Gastroesophageal sphincter (tissue), 4 donors: Measurements from ENCODE around the gene RAB44. TPM values are rescaled to one million over a fixed set of nuclear protein-coding genes. Genes with fewer than 3 reads are reported as not detected.
"Not testable (repeated sequence)": the region's sequence is repeated elsewhere in the genome, so short reads cannot be mapped to it uniquely, and the experiment has no call there.

Experiments used
- ATAC-seq: fragments of 150-250 bp; one replicate; pipeline ENCODE4 v1.9.1; 2016; ENCODE audit warnings: mild to moderate bottlenecking, moderate library complexity
- H3K27ac ChIP-seq, 4 donors: fragments of 200-600 bp; sonication (generic) in 3 of 4; 1 replicate in 3 of 4; 2 replicates in 1 of 4; pipeline ENCODE4 v1.5.1; 2016 to 2019
- H3K27me3 ChIP-seq: fragments of 200-600 bp; sonication (generic); one replicate; pipeline ENCODE4 v1.5.1; 2019
- H3K36me3 ChIP-seq, 2 donors: fragments of 200-600 bp; sonication (generic); one replicate each; pipeline ENCODE4 v1.5.1; 2019; ENCODE audit warnings: control low read depth in 1 of 2
- H3K4me1 ChIP-seq, 3 donors: fragments of 200-600 bp; sonication (generic); 1 replicate in 2 of 3; 2 replicates in 1 of 3; pipeline ENCODE4 v1.5.1; 2016 to 2019; ENCODE audit warnings: control low read depth in 2 of 3
- H3K4me3 ChIP-seq, 2 donors: fragments of 200-600 bp; sonication (generic); one replicate each; pipeline ENCODE4 v1.5.1; 2019; ENCODE audit warnings: mild to moderate bottlenecking in 1 of 2, moderate library complexity in 1 of 2
- H3K9me3 ChIP-seq, 3 donors: fragments of 200-600 bp; sonication (generic); one replicate each; pipeline ENCODE4 v1.5.1; 2017 to 2019; ENCODE audit warnings: control low read depth in 2 of 3
- CTCF ChIP-seq, 4 experiments: fragments of 200-600 bp in 2 of 4; fragments of 450-650 bp in 2 of 4; sonication (generic) in 1 of 4; IDR thresholded peaks; one replicate each; pipeline ENCODE4 v1.5.1; 2017 to 2019; ENCODE audit warnings: antibody characterized with exemption in 4 of 4, mild to moderate bottlenecking in 2 of 4, moderate library complexity in 2 of 4
- EP300 ChIP-seq: sonication (generic); formaldehyde crosslinking; IDR thresholded peaks from one replicate; pipeline ENCODE4 v1.6.1; 2017; ENCODE audit warnings: antibody characterized with exemption, mild to moderate bottlenecking
- POLR2A ChIP-seq, 2 donors: fragments of 450-650 bp; IDR thresholded peaks; one replicate each; pipeline ENCODE4 v1.6.1; 2017; ENCODE audit warnings: antibody characterized with exemption in 2 of 2, mild to moderate bottlenecking in 2 of 2, moderate library complexity in 1 of 2
- POLR2AphosphoS5 ChIP-seq: sonication (generic); formaldehyde crosslinking; IDR thresholded peaks from one replicate; pipeline ENCODE4 v1.6.1; 2017; ENCODE audit warnings: antibody characterized with exemption
- WGBS, 2 donors: methylation state at CpG; one replicate each; pipeline ENCODE4 v1.1.5; 2018; ENCODE audit warnings: low coverage in 1 of 2; 5-methylcytosine and 5-hydroxymethylcytosine counted together
- total RNA-seq, 4 donors: library from RNA; depleted of rRNA; stranded (reverse); fragments of >200 nt; gene quantifications; one replicate each; pipeline ENCODE4 v1.1.0, GENCODE V29; 2016

Gene RAB44
- total RNA-seq, 4 donors from 2014 or later: 0.67 to 1.6 (median 0.89) TPM; not detected in 1

GRCh38 chr6:36720251-36721141, 22.9 kb downstream of the RAB44 start:
- Histone ChIP-seq H3K4me1 (no peaks in the 10 kb centered on the region), H3K36me3 (no peaks in the 10 kb centered on the region), H3K9me3 (no peaks in the 10 kb centered on the region), H3K27ac (no peak overlapping the region), H3K27me3 (no peaks in the 10 kb centered on the region), H3K4me3 (no peak overlapping the region)
- no peak for TF ChIP-seq POLR2A (IDR thresholded peaks at IDR 0.05)
- TF ChIP-seq POLR2AphosphoS5: no peak
- no peak for TF ChIP-seq CTCF (IDR thresholded peaks at IDR 0.05)
- no peak for TF ChIP-seq EP300
- ATAC-seq: no peak
- WGBS, 2 donors: 100% methylated on average over 1 of the region's 11 CpGs; no CpG with 5 or more reads in 1 of the 2 donors

DNA sequence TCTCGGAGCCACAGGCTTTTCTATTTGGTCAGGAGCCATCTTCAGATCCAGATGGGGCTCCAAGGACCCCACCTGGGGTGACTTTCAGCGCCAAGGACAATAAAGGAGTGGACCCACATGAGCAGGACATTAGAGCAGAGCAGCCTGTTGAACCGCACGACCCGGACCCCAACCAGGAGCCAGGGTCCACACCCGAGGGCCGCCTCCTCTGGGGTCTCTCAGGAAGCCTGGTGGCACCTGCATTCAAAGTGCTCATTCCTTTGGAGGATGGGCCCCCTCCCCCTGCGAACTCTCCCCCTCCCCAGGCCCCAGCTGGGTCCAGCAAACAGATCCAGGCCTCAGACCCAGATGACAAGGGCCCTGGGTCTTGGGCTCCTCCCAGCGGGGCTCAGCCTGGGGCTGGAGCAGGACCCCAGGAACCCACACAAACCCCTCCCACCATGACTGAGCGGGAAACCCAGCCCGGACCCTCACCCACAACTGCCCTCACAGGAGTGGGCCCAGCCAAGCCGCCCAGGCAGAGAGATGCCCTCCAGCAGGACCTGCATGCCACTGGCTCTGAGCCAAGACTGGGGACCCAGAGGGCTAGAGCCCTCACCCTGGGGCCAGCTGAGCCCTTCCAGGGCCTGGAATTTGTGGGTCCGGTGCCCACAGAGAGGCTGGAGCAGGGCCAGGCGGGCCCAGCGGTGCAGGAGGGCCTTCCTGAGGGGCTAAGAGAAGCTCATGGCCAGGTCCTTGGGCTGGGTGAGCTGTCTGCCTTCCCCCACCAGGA, 23.9 kb downstream of the RAB44 start:
- Histone ChIP-seq H3K27me3 (no peaks in the 10 kb centered on the region), H3K9me3 (no peaks in the 10 kb centered on the region), H3K36me3 (no peaks in the 10 kb centered on the region), H3K4me3 (no peak overlapping the region), H3K4me1 (no peaks in the 10 kb centered on the region), H3K27ac (no peak overlapping the region)
- TF ChIP-seq POLR2AphosphoS5: no peak
- TF ChIP-seq CTCF (IDR thresholded peaks at IDR 0.05): no peak
- no peak for TF ChIP-seq POLR2A (IDR thresholded peaks at IDR 0.05)
- TF ChIP-seq EP300: no peak
- WGBS, 2 donors: 93% methylated on average over 2 of the region's 15 CpGs; no CpG with 5 or more reads in 1 of the 2 donors
- ATAC-seq: no peak

- Histone ChIP-seq H3K27ac (no peak overlapping the region), H3K36me3 (no peaks in the 10 kb centered on the region), H3K4me3 (no peak overlapping the region), H3K9me3 (no peaks in the 10 kb centered on the region), H3K27me3 (no peaks in the 10 kb centered on the region), H3K4me1 (no peaks in the 10 kb centered on the region)
- no peak for ATAC-seq
- 100% methylated on average over 1 of the region's 10 CpGs; no CpG with 5 or more reads in 1 of the 2 donors for WGBS, 2 donors
- TF ChIP-seq CTCF (IDR thresholded peaks at IDR 0.05) (no peak), POLR2A (IDR thresholded peaks at IDR 0.05) (no peak), POLR2AphosphoS5 (no peak), EP300 (no peak)
These were observed 24.7 kb downstream of the RAB44 start for GRCh38 chr6:36722365-36722764.

- 92 to 100% methylated on average over 1 to 2 of the region's 2 CpGs for WGBS, 2 donors
- H3K4me1 ChIP-seq: no peaks in the 10 kb centered on the region
- no peaks in the 10 kb centered on the region for H3K36me3 ChIP-seq
- no peak for ATAC-seq
- no peaks in the 10 kb centered on the region for H3K9me3 ChIP-seq
- TF ChIP-seq POLR2A (IDR thresholded peaks at IDR 0.05) (no peak), EP300 (no peak), POLR2AphosphoS5 (no peak)
- H3K27ac ChIP-seq: no peak overlapping the region
- no peaks in the 10 kb centered on the region for H3K27me3 ChIP-seq
- H3K4me3 ChIP-seq: no peak overlapping the region
These were observed 25.3 kb downstream of the RAB44 start for GRCh38 chr6:36722879-36723278.

DNA sequence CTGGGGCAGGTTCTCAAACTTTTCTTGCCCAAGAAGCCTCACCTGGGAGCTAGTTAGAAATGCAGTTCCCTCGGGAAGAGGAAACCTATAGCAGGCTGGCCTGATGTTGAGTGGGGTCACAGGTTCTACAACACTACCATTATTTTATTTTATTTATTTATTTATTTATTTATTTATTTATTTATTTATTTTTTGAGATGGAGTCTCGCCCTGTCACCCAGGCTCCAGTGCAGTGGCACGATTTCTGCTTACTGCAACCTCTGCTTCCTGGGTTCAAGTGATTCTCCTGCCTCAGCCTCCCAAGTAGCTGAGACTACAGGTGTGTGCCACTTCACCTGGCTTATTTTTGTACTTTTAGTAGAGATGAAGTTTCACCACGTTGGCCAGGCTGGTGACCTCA, 26.4 kb downstream of the RAB44 start:
- not testable (repeated sequence) for H3K4me1 ChIP-seq, H3K9me3 ChIP-seq, H3K27ac ChIP-seq, H3K27me3 ChIP-seq, H3K36me3 ChIP-seq, ATAC-seq, H3K4me3 ChIP-seq
- WGBS, 2 donors: 83 to 86% methylated on average over 4 of the region's 4 CpGs
